Trophoblast cell (in vitro differentiated cells and primary cell): ENCODE data around the gene HECTD4.
A peak's percentile ranks its signal among the peaks of the same experiment; 100 is the strongest.
"Not testable (repeated sequence)": the region's sequence is repeated elsewhere in the genome, so short reads cannot be mapped to it uniquely, and the experiment has no call there.

ENCODE experiments used
- DNase-seq, 2 donors: peaks; one replicate each; pipeline ENCODE4 v3.0.0-alpha.2; 2016
- H2AFZ ChIP-seq: 2 replicates; pipeline ENCODE4 v1.6.1; 2013; ENCODE audit warnings: low read length, moderate library complexity, mild to moderate bottlenecking; ENCODE audit not compliant: insufficient read depth, poor library complexity
- H2AK5ac ChIP-seq: 2 replicates; pipeline ENCODE4 v1.6.1; 2013; ENCODE audit warnings: mild to moderate bottlenecking, low read length
- H2BK120ac ChIP-seq: 2 replicates; pipeline ENCODE4 v1.6.1; 2013; ENCODE audit warnings: low read length, mild to moderate bottlenecking, moderate library complexity; ENCODE audit not compliant: insufficient read depth, poor library complexity
- H2BK12ac ChIP-seq: 2 replicates; pipeline ENCODE4 v1.6.1; 2013; ENCODE audit warnings: mild to moderate bottlenecking, low read length, moderate library complexity
- H2BK5ac ChIP-seq: 2 replicates; pipeline ENCODE4 v1.6.1; 2013; ENCODE audit warnings: low read length, low read depth, moderate library complexity, mild to moderate bottlenecking; ENCODE audit not compliant: poor library complexity
- H3K14ac ChIP-seq: 2 replicates; pipeline ENCODE4 v1.6.1; 2013; ENCODE audit warnings: mild to moderate bottlenecking, low read length
- H3K18ac ChIP-seq: 2 replicates; pipeline ENCODE4 v1.6.1; 2013; ENCODE audit warnings: mild to moderate bottlenecking, low read length
- H3K23ac ChIP-seq: 2 replicates; pipeline ENCODE4 v1.6.1; 2013; ENCODE audit warnings: low read length
- H3K27ac ChIP-seq: 2 replicates; pipeline ENCODE4 v1.5.1; 2013; ENCODE audit warnings: low read depth, mild to moderate bottlenecking, inconsistent platforms, low read length, moderate library complexity
- H3K27me3 ChIP-seq: 2 replicates; pipeline ENCODE4 v1.6.1; 2013; ENCODE audit warnings: inconsistent platforms, mild to moderate bottlenecking, low read length, moderate library complexity; ENCODE audit not compliant: insufficient read depth
- H3K36me3 ChIP-seq, 2 experiments: 1 replicate in 1 of 2; 2 replicates in 1 of 2; pipeline ENCODE4 v1.6.1; 2013; ENCODE audit warnings: low read length in 2 of 2, mild to moderate bottlenecking in 2 of 2, moderate library complexity in 1 of 2; ENCODE audit not compliant: insufficient read depth in 2 of 2, control insufficient read depth in 1 of 2
- H3K4ac ChIP-seq: 2 replicates; pipeline ENCODE4 v1.6.1; 2013; ENCODE audit warnings: low read depth, mild to moderate bottlenecking, low read length, moderate library complexity
- H3K4me1 ChIP-seq, 2 experiments: 1 replicate in 1 of 2; 2 replicates in 1 of 2; pipeline ENCODE4 v1.6.1; 2013; ENCODE audit warnings: low read length in 2 of 2, mild to moderate bottlenecking in 2 of 2, moderate library complexity in 1 of 2; ENCODE audit not compliant: insufficient read depth in 2 of 2, control insufficient read depth in 1 of 2
- H3K4me2 ChIP-seq: 2 replicates; pipeline ENCODE4 v1.6.1; 2013; ENCODE audit warnings: inconsistent platforms, mild to moderate bottlenecking, low read length, moderate library complexity
- H3K4me3 ChIP-seq: 2 replicates; pipeline ENCODE4 v1.5.1; 2013; ENCODE audit warnings: mild to moderate bottlenecking, low read depth, low read length, inconsistent platforms
- H3K79me1 ChIP-seq: one replicate; pipeline ENCODE4 v1.6.1; 2013; ENCODE audit warnings: low read length
- H3K79me2 ChIP-seq: 2 replicates; pipeline ENCODE4 v1.6.1; 2013; ENCODE audit warnings: low read length, mild to moderate bottlenecking; ENCODE audit not compliant: control insufficient read depth, insufficient read depth, poor library complexity
- H3K9ac ChIP-seq: 2 replicates; pipeline ENCODE4 v1.6.1; 2013; ENCODE audit warnings: mild to moderate bottlenecking, low read length
- H3K9me3 ChIP-seq: 2 replicates; pipeline ENCODE4 v1.6.1; 2013; ENCODE audit warnings: low read depth, mild to moderate bottlenecking, control low read depth, inconsistent platforms, low read length; ENCODE audit not compliant: insufficient read depth
- H4K12ac ChIP-seq: 2 replicates; pipeline ENCODE4 v1.6.1; 2013; ENCODE audit warnings: low read depth, mild to moderate bottlenecking, low read length, moderate library complexity
- H4K8ac ChIP-seq: 2 replicates; pipeline ENCODE4 v1.6.1; 2013; ENCODE audit warnings: low read depth, mild to moderate bottlenecking, low read length, moderate library complexity
- H4K91ac ChIP-seq: one replicate; pipeline ENCODE4 v1.6.1; 2013; ENCODE audit warnings: low read depth, mild to moderate bottlenecking, low read length, moderate library complexity
- WGBS: extraction: QIAGEN DNeasy Blood & Tissue Kit; methylation state at CpG from one replicate; pipeline ENCODE4 v1.1.7; 2013; ENCODE audit warnings: missing lambda C conversion rate; ENCODE audit not compliant: insufficient read length, insufficient coverage; ENCODE audit errors: extremely low coverage; 5-methylcytosine and 5-hydroxymethylcytosine counted together

Gene HECTD4

DNA sequence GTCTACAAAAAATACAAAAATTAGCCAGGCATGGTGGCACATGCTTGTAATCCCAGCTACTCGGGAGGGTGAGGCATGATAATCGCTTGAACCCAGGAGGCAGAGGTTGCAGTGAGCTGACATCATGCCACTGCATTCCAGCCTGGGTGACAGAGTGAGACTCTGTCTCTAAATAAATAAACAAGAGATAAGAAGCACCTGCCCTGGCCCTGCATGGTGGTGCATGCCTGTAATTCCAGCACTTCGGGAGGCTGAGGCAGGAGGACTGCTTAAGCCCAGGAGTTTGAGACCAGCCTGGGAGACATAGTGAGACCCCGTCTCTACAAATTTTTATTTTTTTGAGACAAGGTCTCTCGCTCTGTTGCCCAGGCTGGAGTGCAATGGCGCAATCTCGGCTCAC, 161.6 kb downstream of the HECTD4 start:
- not testable (repeated sequence) for H3K23ac ChIP-seq, H3K4me1 ChIP-seq, H2AK5ac ChIP-seq, H3K14ac ChIP-seq, H3K27me3 ChIP-seq, H3K18ac ChIP-seq, H2BK5ac ChIP-seq, H2AFZ ChIP-seq, H4K12ac ChIP-seq, H2BK120ac ChIP-seq, H3K4me2 ChIP-seq, H3K27ac ChIP-seq, H3K79me1 ChIP-seq, H3K4me3 ChIP-seq, H3K9ac ChIP-seq, H4K8ac ChIP-seq, H2BK12ac ChIP-seq, H4K91ac ChIP-seq, H3K9me3 ChIP-seq, H3K4ac ChIP-seq, H3K79me2 ChIP-seq
- peak; percentile 75 to 79 for DNase-seq
- WGBS, result no CpG with 5 or more reads among the region's 7 CpGs
- peaks cover 12 to 14% of the 10 kb centered on the region in 2 experiments for H3K36me3 ChIP-seq

DNA sequence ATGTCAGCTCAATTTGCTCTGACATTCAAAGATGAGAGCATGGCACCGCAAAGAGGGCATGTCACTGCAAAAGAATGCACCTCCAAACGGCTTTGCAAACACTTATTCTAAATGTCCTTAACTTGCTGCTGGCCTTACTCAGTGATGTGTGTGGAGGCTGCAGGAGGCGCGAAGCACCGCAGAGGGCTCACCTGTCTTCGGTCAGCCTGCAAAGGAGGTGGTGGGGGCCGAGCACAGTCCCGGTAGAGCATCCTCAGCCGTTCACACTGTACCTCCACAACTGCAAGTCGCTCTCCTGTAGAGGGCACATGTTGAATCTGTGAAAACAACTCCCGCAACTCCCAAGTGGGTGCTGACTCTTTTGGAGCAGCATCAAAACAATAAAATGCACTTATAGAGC, 163.0 kb downstream of the HECTD4 start:
- H3K9me3 ChIP-seq, result no peaks in the 10 kb centered on the region
- peaks cover 14 to 15% of the 10 kb centered on the region in 2 experiments for H3K36me3 ChIP-seq
- no peak overlapping the region for H3K23ac ChIP-seq
- no peak overlapping the region for H4K91ac ChIP-seq
- no peak overlapping the region for H2BK12ac ChIP-seq
- H2BK120ac ChIP-seq, result no peak overlapping the region
- H3K18ac ChIP-seq, result no peak overlapping the region
- H3K9ac ChIP-seq, result no peak overlapping the region
- peaks cover 0 to 3% of the 10 kb centered on the region in 2 experiments for H3K4me1 ChIP-seq
- no peak overlapping the region for H3K14ac ChIP-seq
- H3K4me2 ChIP-seq, result no peak overlapping the region
- H3K79me1 ChIP-seq, result no peaks in the 10 kb centered on the region
- no peak overlapping the region for H3K27ac ChIP-seq
- H3K27me3 ChIP-seq, result no peaks in the 10 kb centered on the region
- no peak overlapping the region for H2BK5ac ChIP-seq
- H4K8ac ChIP-seq, result no peak overlapping the region
- H4K12ac ChIP-seq, result no peak overlapping the region
- no peak overlapping the region for H2AK5ac ChIP-seq
- no peaks in the 10 kb centered on the region for H3K79me2 ChIP-seq
- no peak overlapping the region for H3K4me3 ChIP-seq
- H3K4ac ChIP-seq, result no peak overlapping the region
- no CpG with 5 or more reads among the region's 11 CpGs for WGBS
- no peak overlapping the region for H2AFZ ChIP-seq
- no peak for DNase-seq

DNA sequence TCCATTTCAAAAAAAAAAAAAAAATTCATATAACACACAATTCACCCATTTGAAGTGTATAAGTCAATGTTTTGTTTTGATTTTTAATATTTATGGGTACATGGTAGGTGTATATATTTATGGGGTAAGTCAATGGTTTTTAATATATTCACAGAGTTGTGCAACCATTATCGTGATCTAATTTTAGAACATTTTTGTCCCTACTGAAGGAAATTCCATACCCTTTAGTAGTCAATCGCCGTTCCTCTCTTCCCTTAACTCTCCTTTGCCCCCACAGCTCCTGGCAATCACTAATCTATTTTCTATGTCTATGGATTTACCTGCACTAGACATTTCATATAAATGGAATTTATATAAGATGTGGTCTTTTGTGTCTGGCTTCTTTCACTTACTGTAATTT, 164.1 kb downstream of the HECTD4 start:
- Histone ChIP-seq H3K18ac (no peak overlapping the region), H3K23ac (no peak overlapping the region), H4K12ac (no peak overlapping the region), H2BK5ac (no peak overlapping the region), H3K4me1 (peaks cover 0 to 3% of the 10 kb centered on the region in 2 experiments), H3K4me3 (no peak overlapping the region), H3K36me3 (peaks cover 16% of the 10 kb centered on the region in 2 experiments), H3K9ac (no peak overlapping the region), H2AFZ (no peak overlapping the region), H2AK5ac (no peak overlapping the region), H2BK120ac (no peak overlapping the region), H2BK12ac (no peak overlapping the region), H3K4ac (no peak overlapping the region), H4K8ac (no peak overlapping the region), H3K79me2 (no peaks in the 10 kb centered on the region), H3K4me2 (no peak overlapping the region), H3K27me3 (no peaks in the 10 kb centered on the region), H4K91ac (no peak overlapping the region), H3K14ac (no peak overlapping the region), H3K9me3 (no peaks in the 10 kb centered on the region), H3K79me1 (no peaks in the 10 kb centered on the region), H3K27ac (no peak overlapping the region)
- peak in 1 of 2 donors; percentile 21 for DNase-seq
- no CpG with 5 or more reads among the region's 3 CpGs for whole genome bisulfite sequencing

DNA sequence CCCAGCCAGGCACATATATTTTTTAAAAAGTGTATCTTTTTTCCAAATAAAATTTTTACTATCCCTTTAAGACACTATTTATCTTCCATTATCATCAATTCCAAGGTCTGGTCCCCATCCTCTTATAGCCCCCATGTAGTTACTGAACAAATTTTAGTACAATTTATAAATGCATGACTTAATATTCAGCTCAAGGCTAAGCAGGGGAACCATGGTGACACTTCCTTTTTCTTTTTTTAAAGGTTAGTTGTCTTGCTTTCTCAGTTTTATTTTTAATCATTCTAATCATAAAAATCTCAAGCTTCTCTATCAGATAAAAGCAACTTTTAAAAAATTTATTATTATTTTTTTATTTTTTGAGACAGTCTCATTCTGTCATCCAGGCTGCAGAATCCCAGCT, 164.6 kb downstream of the HECTD4 start:
- H3K14ac ChIP-seq, result no peak overlapping the region
- H4K91ac ChIP-seq, result no peak overlapping the region
- H3K9ac ChIP-seq, result no peak overlapping the region
- no peaks in the 10 kb centered on the region for H3K79me2 ChIP-seq
- no peak overlapping the region for H3K27ac ChIP-seq
- no peak for DNase-seq
- no peak overlapping the region for H2BK120ac ChIP-seq
- no peak overlapping the region for H4K12ac ChIP-seq
- no peak overlapping the region for H2BK5ac ChIP-seq
- H3K27me3 ChIP-seq, result no peaks in the 10 kb centered on the region
- no peaks in the 10 kb centered on the region for H3K9me3 ChIP-seq
- no peak overlapping the region for H3K18ac ChIP-seq
- H3K4me2 ChIP-seq, result no peak overlapping the region
- no peaks in the 10 kb centered on the region for H3K79me1 ChIP-seq
- peaks cover 0 to 3% of the 10 kb centered on the region in 2 experiments for H3K4me1 ChIP-seq
- H3K4me3 ChIP-seq, result no peak overlapping the region
- H2AK5ac ChIP-seq, result no peak overlapping the region
- H3K4ac ChIP-seq, result no peak overlapping the region
- no peak overlapping the region for H2AFZ ChIP-seq
- H3K23ac ChIP-seq, result no peak overlapping the region
- no peak overlapping the region for H4K8ac ChIP-seq
- no peak overlapping the region for H2BK12ac ChIP-seq
- peaks cover 16% of the 10 kb centered on the region in 2 experiments for H3K36me3 ChIP-seq
